H1 (cell line): ENCODE measurements around the gene TUBD1. TPM values are rescaled to one million over a fixed set of nuclear protein-coding genes. Genes with fewer than 3 reads are reported as not detected.
A peak's percentile ranks its signal among the peaks of the same experiment; 100 is the strongest.

Experiments
- ASH2L ChIP-seq: fragments of 200-600, 300-600 bp; sonication (generic); IDR thresholded peaks from one replicate; pipeline ENCODE4 v1.7.1; 2017; ENCODE audit warnings: low read length
- CEBPB ChIP-seq: IDR thresholded peaks from 2 replicates; pipeline ENCODE4 v1.6.1; 2012; ENCODE audit warnings: low read depth, low read length
- CHD2 ChIP-seq: IDR thresholded peaks from 2 replicates; pipeline ENCODE4 v1.6.1; 2012; ENCODE audit warnings: low read length, improper control_type of control experiment
- EGR1 ChIP-seq: IDR thresholded peaks from 2 replicates; pipeline ENCODE4 v1.6.1; 2011; ENCODE audit warnings: low read depth, low read length, borderline replicate concordance
- EP300 ChIP-seq, 2 experiments: IDR thresholded peaks; 1 replicate in 1 of 2; 2 replicates in 1 of 2; pipeline ENCODE4 v1.6.1; 2011 to 2012; ENCODE audit warnings: low read depth in 2 of 2, low read length in 2 of 2, mild to moderate bottlenecking in 2 of 2, borderline replicate concordance in 1 of 2, inconsistent platforms in 1 of 2, moderate library complexity in 1 of 2
- FOSL1 ChIP-seq: IDR thresholded peaks from 2 replicates; pipeline ENCODE4 v1.6.1; 2011; ENCODE audit warnings: mild to moderate bottlenecking, low read depth, low read length, moderate library complexity; ENCODE audit not compliant: insufficient read depth
- POLR2AphosphoS5 ChIP-seq: IDR thresholded peaks from 2 replicates; pipeline ENCODE4 v1.6.1; 2011; ENCODE audit warnings: low read depth, low read length
- RNF2 ChIP-seq: fragments of 200-900, 300-1000 bp; sonication (generic); IDR thresholded peaks from 2 replicates; pipeline ENCODE4 v1.7.1; 2016; ENCODE audit warnings: borderline replicate concordance, low read depth, mild to moderate bottlenecking, antibody characterized with exemption, low read length; ENCODE audit not compliant: poor library complexity, severe bottlenecking; ENCODE audit errors: missing control alignments
- SRF ChIP-seq: IDR thresholded peaks from 2 replicates; pipeline ENCODE4 v1.6.1; 2011; ENCODE audit warnings: mild to moderate bottlenecking, low read depth, low read length, moderate library complexity
- polyA plus RNA-seq, 7 experiments: library from polyadenylated mRNA; depleted of rRNA in 3 of 7; stranded (reverse) in 5 of 7; unstranded in 2 of 7; fragments of >200 nt in 5 of 7; fragments of 200-250 nt in 2 of 7; gene quantifications; 1 replicate in 5 of 7; 2 replicates in 1 of 7; 4 replicates in 1 of 7; pipeline versions ENCODE4 v1.2.1 to v1.2.3, GENCODE V29; 2011 to 2013; ENCODE audit warnings: missing spikeins in 2 of 7, mixed read lengths in 2 of 7
- total RNA-seq: library from RNA; stranded (reverse); fragmentation: NEBNext Ultra II Directional; extraction: Animal tissue kit (Norgen Biotek cat#: 25700); gene quantifications from 2 replicates; pipeline ENCODE4 v1.2.1, GENCODE V29; 2021
- TF ChIP-seq, protein P1 (sequence below): fragments of 300-600 bp; sonication (generic); IDR thresholded peaks from 2 replicates; pipeline ENCODE4 v1.7.1; 2012; ENCODE audit warnings: low read length, moderate library complexity, mild to moderate bottlenecking, inconsistent platforms; ENCODE audit not compliant: insufficient replicate concordance

The TUBD1 gene
- total and polyA plus RNA-seq, 2 of the 8 experiments (the other 6 are each of a cell fraction or from before 2014, with no cell fraction given), result 9.1 to 17.5 TPM

DNA sequence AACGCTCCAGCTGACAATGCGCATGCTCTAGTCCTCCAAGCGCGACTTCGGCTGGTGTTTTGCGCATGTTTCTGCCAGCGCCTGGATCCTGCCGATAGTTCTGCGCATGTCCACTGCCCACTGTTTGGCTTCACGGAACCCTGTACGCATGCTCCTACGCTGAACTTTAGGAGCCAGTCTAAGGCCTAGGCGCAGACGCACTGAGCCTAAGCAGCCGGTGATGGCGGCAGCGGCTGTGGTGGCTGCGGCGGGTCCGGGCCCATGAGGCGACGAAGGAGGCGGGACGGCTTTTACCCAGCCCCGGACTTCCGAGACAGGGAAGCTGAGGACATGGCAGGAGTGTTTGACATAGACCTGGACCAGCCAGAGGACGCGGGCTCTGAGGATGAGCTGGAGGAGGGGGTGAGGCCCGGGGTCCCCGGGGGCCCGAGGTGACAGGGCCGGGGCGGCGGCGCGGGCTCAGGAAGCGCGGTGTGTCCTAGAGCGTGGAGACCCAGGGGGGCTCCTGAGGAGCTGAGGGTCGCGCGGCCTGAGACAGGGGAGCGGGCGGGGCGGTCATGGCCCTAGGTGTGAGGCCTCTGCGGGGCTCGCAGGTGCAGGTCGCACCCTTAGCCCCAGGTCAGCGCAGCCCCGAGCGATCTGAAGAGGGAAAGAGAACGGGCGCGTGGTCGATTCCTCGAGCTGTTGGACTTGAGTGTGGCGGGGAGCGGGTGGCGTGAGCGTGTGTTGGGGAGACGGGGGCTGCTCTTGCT, at the start of gene TUBD1, which contains the start of gene RPS6KB1 (continued):
- TF ChIP-seq, protein P1, sequence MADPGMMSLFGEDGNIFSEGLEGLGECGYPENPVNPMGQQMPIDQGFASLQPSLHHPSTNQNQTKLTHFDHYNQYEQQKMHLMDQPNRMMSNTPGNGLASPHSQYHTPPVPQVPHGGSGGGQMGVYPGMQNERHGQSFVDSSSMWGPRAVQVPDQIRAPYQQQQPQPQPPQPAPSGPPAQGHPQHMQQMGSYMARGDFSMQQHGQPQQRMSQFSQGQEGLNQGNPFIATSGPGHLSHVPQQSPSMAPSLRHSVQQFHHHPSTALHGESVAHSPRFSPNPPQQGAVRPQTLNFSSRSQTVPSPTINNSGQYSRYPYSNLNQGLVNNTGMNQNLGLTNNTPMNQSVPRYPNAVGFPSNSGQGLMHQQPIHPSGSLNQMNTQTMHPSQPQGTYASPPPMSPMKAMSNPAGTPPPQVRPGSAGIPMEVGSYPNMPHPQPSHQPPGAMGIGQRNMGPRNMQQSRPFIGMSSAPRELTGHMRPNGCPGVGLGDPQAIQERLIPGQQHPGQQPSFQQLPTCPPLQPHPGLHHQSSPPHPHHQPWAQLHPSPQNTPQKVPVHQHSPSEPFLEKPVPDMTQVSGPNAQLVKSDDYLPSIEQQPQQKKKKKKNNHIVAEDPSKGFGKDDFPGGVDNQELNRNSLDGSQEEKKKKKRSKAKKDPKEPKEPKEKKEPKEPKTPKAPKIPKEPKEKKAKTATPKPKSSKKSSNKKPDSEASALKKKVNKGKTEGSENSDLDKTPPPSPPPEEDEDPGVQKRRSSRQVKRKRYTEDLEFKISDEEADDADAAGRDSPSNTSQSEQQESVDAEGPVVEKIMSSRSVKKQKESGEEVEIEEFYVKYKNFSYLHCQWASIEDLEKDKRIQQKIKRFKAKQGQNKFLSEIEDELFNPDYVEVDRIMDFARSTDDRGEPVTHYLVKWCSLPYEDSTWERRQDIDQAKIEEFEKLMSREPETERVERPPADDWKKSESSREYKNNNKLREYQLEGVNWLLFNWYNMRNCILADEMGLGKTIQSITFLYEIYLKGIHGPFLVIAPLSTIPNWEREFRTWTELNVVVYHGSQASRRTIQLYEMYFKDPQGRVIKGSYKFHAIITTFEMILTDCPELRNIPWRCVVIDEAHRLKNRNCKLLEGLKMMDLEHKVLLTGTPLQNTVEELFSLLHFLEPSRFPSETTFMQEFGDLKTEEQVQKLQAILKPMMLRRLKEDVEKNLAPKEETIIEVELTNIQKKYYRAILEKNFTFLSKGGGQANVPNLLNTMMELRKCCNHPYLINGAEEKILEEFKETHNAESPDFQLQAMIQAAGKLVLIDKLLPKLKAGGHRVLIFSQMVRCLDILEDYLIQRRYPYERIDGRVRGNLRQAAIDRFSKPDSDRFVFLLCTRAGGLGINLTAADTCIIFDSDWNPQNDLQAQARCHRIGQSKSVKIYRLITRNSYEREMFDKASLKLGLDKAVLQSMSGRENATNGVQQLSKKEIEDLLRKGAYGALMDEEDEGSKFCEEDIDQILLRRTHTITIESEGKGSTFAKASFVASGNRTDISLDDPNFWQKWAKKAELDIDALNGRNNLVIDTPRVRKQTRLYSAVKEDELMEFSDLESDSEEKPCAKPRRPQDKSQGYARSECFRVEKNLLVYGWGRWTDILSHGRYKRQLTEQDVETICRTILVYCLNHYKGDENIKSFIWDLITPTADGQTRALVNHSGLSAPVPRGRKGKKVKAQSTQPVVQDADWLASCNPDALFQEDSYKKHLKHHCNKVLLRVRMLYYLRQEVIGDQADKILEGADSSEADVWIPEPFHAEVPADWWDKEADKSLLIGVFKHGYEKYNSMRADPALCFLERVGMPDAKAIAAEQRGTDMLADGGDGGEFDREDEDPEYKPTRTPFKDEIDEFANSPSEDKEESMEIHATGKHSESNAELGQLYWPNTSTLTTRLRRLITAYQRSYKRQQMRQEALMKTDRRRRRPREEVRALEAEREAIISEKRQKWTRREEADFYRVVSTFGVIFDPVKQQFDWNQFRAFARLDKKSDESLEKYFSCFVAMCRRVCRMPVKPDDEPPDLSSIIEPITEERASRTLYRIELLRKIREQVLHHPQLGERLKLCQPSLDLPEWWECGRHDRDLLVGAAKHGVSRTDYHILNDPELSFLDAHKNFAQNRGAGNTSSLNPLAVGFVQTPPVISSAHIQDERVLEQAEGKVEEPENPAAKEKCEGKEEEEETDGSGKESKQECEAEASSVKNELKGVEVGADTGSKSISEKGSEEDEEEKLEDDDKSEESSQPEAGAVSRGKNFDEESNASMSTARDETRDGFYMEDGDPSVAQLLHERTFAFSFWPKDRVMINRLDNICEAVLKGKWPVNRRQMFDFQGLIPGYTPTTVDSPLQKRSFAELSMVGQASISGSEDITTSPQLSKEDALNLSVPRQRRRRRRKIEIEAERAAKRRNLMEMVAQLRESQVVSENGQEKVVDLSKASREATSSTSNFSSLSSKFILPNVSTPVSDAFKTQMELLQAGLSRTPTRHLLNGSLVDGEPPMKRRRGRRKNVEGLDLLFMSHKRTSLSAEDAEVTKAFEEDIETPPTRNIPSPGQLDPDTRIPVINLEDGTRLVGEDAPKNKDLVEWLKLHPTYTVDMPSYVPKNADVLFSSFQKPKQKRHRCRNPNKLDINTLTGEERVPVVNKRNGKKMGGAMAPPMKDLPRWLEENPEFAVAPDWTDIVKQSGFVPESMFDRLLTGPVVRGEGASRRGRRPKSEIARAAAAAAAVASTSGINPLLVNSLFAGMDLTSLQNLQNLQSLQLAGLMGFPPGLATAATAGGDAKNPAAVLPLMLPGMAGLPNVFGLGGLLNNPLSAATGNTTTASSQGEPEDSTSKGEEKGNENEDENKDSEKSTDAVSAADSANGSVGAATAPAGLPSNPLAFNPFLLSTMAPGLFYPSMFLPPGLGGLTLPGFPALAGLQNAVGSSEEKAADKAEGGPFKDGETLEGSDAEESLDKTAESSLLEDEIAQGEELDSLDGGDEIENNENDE, result no peak
- peak; percentile 80 for TF ChIP-seq ASH2L
- no peak for TF ChIP-seq EP300 (IDR thresholded peaks at IDR 0.05; ENCODE audit: borderline replicate concordance in 1 of 2, low read depth in 2 of 2, low read length in 2 of 2)
- 0 out of 2 replicates have a peak, but pooled peaks have one; percentile 6 for TF ChIP-seq CHD2
- no peak for TF ChIP-seq FOSL1
- TF ChIP-seq RNF2, result no peak
- TF ChIP-seq SRF, result no peak
- no peak for TF ChIP-seq EGR1
- no peak for TF ChIP-seq CEBPB
- peak; percentile 91 for TF ChIP-seq POLR2AphosphoS5
